ENCODE results near the gene INAVA.

The INAVA gene

DNA sequence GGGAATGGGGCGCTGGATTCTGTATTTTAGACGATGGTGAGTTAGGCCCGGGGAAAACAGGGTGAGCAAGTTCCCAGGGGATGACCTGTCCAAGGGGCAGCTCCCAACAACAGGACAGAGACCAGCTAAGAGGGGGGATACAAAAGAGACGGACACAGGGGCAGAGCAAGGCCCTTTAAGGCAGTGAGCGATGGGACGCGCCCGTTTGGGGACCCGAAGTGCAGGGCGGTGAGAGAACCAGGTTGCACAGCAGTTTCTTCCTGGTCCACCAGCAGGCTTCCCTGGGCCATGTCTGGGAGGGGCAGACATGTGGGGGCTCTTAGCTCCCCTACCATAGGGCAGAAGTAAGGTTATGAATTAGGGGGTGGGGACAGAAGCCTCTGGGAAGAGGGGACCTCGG lies 22.0 kb downstream of the INAVA start:
- DNase-seq (ENCODE audit: low spot score), result no peak
- Histone ChIP-seq H3K4me3 (no peak overlapping the region), H3K27ac (no peak overlapping the region)
- TF ChIP-seq, protein P1, sequence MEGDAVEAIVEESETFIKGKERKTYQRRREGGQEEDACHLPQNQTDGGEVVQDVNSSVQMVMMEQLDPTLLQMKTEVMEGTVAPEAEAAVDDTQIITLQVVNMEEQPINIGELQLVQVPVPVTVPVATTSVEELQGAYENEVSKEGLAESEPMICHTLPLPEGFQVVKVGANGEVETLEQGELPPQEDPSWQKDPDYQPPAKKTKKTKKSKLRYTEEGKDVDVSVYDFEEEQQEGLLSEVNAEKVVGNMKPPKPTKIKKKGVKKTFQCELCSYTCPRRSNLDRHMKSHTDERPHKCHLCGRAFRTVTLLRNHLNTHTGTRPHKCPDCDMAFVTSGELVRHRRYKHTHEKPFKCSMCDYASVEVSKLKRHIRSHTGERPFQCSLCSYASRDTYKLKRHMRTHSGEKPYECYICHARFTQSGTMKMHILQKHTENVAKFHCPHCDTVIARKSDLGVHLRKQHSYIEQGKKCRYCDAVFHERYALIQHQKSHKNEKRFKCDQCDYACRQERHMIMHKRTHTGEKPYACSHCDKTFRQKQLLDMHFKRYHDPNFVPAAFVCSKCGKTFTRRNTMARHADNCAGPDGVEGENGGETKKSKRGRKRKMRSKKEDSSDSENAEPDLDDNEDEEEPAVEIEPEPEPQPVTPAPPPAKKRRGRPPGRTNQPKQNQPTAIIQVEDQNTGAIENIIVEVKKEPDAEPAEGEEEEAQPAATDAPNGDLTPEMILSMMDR (IDR thresholded peaks at IDR 0.05), result no peak

DNA sequence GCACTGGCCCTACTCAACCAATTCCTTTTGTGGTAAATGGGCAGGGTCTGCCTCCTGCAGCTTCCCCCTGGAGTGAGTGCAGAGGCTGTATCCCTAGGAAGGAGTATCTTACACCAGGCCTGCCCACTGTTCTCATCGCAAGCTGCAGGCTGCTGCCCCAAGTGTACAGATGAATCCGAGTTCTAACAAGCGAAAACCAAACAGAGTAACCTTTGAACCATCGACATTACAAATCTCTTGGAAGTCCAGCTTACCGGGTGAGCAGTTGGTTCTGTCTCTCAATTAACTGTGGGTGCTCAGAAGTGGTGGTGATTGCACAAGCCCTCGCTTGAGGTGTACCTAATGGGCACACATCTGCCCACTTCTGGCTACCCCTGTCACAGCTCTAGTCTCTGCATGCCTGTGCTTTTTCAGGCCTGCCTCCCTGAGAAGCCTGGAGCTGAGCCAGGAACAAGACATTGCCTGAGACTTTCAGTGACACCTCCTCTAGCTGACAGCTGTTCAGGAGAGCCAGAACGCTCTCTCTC lies 22.7 kb downstream of the INAVA start:
- no peak for DNase-seq (ENCODE audit: low spot score)
- Histone ChIP-seq H3K4me3 (no peak overlapping the region), H3K27ac (no peak overlapping the region)
- TF ChIP-seq, protein P1 (IDR thresholded peaks at IDR 0.05), result no peak

DNA sequence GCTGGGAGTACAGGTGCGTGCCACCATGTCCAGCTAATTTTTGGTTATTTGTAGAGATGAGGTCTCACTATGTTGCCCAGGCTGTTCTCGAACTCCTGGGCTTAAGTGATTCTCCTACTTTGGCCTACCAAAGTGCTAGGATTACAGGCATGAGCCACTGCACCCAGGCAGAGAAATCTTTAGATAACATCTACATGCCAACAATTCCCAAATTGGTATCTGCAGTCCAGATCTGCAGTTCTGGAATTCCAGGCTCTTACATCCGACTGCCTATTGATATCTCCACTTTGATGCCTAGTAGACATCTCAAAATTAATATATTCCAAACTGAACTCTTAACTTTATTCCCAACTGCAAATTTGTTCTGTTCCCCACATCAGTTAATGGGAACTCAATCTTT lies 23.3 kb downstream of the INAVA start:
- Histone ChIP-seq H3K27ac (no peak overlapping the region), H3K4me3 (no peak overlapping the region)
- TF ChIP-seq, protein P1 (IDR thresholded peaks at IDR 0.05), result no peak
- no peak for DNase-seq (ENCODE audit: low spot score)

DNA sequence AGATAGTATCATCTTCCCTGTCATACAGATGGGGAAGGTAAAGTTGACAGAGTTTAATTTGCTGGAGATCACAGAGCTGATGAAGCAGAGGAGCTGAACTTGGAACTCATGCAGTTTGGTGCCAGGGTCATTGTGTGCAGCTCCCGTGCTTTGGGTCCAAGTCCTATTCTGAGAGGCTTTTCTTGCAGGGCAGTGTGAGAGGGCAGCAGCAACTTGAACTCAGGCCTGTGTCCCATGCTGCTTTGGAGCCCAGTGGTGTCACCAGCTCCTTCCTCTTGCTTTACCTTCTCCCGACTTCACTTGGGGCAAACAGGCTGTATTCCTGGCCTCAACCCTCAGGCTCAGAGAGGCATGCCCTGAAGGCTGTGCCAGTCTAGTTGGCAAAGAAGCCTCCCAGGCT lies 24.7 kb downstream of the INAVA start:
- no peak overlapping the region for H3K4me3 ChIP-seq
- TF ChIP-seq, protein P1 (IDR thresholded peaks at IDR 0.05), result no peak
- H3K27ac ChIP-seq, result no peak overlapping the region
- no peak for DNase-seq (ENCODE audit: low spot score)

DNA sequence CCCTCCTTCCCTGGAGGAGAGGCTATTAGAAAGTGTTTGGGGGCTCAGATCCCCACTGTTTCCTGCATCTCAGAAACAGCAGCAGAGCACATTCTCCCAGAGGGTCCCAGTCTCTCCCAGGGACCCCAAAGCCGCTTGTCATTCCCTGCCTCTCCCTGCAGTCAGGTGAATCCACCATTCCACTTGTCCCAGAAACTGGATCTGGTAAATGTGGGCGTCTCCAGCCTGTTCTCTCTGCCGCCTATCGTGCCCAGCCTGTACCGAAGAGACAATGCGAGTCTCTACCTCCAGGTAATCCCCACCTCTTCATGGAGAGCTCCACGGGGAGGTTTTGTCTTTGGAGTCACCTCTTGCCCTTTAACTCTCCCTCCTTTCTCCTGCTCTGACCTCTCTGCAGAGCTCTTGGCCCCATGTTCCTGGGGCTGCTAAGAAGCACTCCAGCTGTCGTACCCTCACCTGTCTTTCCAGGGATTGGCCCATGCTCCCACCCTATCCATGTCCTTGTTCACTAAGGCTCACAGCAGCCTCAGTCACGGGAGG lies 26.9 kb downstream of the INAVA start:
- TF ChIP-seq, protein P1 (IDR thresholded peaks at IDR 0.05), result no peak
- Histone ChIP-seq H3K27ac (no peak overlapping the region), H3K4me3 (no peak overlapping the region)
- DNase-seq (ENCODE audit: low spot score), result no peak

DNA sequence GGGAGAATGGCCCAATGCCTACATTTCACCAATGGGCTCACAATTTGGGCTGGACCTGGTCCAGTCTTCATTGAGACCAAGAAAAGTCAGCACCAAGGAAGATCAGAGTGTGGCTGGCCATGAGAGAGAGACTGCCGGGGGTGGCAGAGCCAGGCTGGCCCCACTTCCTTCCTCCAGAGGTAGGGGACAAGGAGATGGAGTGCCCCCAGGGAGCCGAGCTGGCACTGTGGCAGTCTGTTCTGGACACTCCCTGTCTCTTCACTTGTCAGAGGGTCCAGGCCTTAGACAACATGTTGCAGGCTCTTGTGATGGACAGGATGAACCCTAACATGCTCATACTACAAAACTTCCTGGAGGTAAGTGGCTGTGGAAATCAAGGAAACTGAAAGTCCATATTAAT lies 27.7 kb downstream of the INAVA start:
- Histone ChIP-seq H3K4me3 (no peak overlapping the region), H3K27ac (no peak overlapping the region)
- DNase-seq (ENCODE audit: low spot score), result no peak
- TF ChIP-seq, protein P1 (IDR thresholded peaks at IDR 0.05), result no peak

DNA sequence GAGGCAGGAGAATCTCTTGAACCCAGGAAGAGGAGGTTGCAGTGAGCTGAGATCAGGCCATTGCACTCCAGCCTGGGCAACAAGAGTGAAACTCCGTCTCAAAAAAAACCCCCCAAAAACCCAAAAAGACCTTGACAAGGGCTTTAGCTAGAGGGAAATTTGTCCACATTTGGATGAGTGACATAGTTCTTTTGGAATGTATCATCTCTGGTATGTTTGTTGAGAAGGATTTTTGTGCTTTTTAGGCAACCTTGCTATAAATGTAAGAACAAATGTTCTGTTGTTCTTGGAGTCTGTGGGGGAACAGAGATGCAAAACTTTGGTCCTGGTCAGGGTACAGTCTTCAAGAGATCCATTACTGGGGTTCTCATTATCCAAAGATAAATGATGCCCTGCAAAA lies 28.9 kb downstream of the INAVA start:
- TF ChIP-seq, protein P1 (IDR thresholded peaks at IDR 0.05), result no peak
- H3K4me3 ChIP-seq, result no peak overlapping the region
- DNase-seq (ENCODE audit: low spot score), result no peak
- H3K27ac ChIP-seq, result no peak overlapping the region
